GM19328 (cell line): ENCODE measurements around the gene DEPDC1B.
"Not testable (repeated sequence)": the region's sequence is repeated elsewhere in the genome, so short reads cannot be mapped to it uniquely, and the experiment has no call there.

ENCODE experiments used
- ATAC-seq: cut with Tn5 transposase; IDR thresholded peaks from one replicate; pipeline ENCODE4 v1.9.1; 2021; ENCODE audit warnings: mild to moderate bottlenecking, moderate library complexity; ENCODE audit not compliant: unreplicated experiment

The DEPDC1B gene

GRCh38 chr5:60651872-60652620 is 47.9 kb downstream of the DEPDC1B start:
- ATAC-seq = no peak

GRCh38 chr5:60649288-60649917 is 50.6 kb downstream of the DEPDC1B start:
- ATAC-seq = no peak

GRCh38 chr5:60648175-60648574 is 51.8 kb downstream of the DEPDC1B start:
- ATAC-seq = no peak

GRCh38 chr5:60640901-60641300 is 59.1 kb downstream of the DEPDC1B start:
- ATAC-seq = no peak

GRCh38 chr5:60639544-60639943 is 60.4 kb downstream of the DEPDC1B start:
- no peak for ATAC-seq

- ATAC-seq = no peak
Observed at GRCh38 chr5:60638300-60638699, 61.7 kb downstream of the DEPDC1B start.

- no peak for ATAC-seq
Observed at GRCh38 chr5:60636644-60637043, 63.3 kb downstream of the DEPDC1B start.

GRCh38 chr5:60636001-60636400 is 64.0 kb downstream of the DEPDC1B start:
- no peak for ATAC-seq

- ATAC-seq = no peak
Observed at GRCh38 chr5:60634051-60634450, 65.9 kb downstream of the DEPDC1B start.

GRCh38 chr5:60633341-60633740 is 66.6 kb downstream of the DEPDC1B start:
- no peak for ATAC-seq

- no peak for ATAC-seq
Observed at GRCh38 chr5:60632153-60632552, 67.8 kb downstream of the DEPDC1B start.

- no peak for ATAC-seq
Observed at GRCh38 chr5:60630836-60631235, 69.1 kb downstream of the DEPDC1B start.

GRCh38 chr5:60630179-60630578 is 69.8 kb downstream of the DEPDC1B start:
- ATAC-seq = no peak

GRCh38 chr5:60624875-60625274 is 75.1 kb downstream of the DEPDC1B start:
- ATAC-seq = not testable (repeated sequence)

GRCh38 chr5:60620752-60621151 is 79.2 kb downstream of the DEPDC1B start:
- ATAC-seq = not testable (repeated sequence)

GRCh38 chr5:60613826-60614225 is 86.1 kb downstream of the DEPDC1B start:
- no peak for ATAC-seq

GRCh38 chr5:60611099-60611740 is 88.7 kb downstream of the DEPDC1B start:
- ATAC-seq = no peak

- no peak for ATAC-seq
Observed at GRCh38 chr5:60604771-60605170, 95.2 kb downstream of the DEPDC1B start.

- ATAC-seq = no peak
Observed at GRCh38 chr5:60598424-60598823, 101.5 kb downstream of the DEPDC1B start.

GRCh38 chr5:60597572-60598320 is 102.2 kb downstream of the DEPDC1B start:
- no peak for ATAC-seq

- ATAC-seq = no peak
Observed at GRCh38 chr5:60594715-60595477, 105.1 kb downstream of the DEPDC1B start.
